NCI-H187 (cell line): ENCODE data around the gene DNAH1.

Source experiments
- DNase-seq, 2 experiments: peaks; one replicate each; lab custom pipeline; 2025; lab: John Stamatoyannopoulos, UW

The DNAH1 gene

DNA sequence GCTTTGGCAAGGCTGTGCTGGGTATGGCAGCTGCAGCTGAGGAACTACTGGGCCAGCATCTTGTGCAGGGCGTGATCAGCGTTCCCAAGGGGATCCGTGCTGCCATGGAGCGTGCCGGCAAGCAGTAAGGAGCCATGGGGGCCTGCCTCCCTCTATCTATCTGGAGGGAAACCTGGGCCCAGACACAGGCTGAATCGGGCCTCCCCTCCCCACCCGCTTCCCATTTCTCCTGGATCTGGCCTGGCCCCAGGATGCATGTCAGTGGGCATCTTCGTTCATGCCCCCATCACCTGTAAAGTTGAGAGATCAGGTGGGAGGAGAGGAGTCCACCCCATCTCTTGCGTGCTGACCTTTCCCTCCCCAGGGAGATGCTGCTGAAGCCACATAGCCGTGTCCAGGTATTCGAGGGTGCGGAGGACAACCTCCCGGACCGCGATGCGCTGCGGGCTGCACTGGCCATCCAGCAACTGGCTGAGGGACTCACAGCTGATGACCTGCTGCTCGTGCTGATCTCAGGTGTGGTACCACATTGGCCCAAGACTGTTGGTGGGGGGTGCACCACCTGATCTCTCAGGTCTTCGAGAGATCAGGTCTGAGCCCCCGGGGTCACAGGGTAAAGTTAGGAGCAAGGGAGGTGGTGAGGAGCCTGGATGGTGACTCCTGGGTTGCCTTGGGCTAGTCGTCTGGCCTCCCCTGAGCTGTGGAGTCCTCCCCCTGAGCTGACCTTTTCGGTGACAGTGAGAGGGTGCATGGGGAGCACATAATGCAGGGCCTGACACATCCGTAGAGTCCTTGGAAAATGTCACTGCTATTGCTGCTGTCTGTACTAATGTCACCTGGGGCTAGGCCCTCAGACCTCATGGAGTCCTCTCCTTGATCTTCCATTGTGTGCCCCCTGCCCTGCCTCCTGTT lies 25.3 kb upstream of the DNAH1 start:
- DNase-seq = no peak

DNA sequence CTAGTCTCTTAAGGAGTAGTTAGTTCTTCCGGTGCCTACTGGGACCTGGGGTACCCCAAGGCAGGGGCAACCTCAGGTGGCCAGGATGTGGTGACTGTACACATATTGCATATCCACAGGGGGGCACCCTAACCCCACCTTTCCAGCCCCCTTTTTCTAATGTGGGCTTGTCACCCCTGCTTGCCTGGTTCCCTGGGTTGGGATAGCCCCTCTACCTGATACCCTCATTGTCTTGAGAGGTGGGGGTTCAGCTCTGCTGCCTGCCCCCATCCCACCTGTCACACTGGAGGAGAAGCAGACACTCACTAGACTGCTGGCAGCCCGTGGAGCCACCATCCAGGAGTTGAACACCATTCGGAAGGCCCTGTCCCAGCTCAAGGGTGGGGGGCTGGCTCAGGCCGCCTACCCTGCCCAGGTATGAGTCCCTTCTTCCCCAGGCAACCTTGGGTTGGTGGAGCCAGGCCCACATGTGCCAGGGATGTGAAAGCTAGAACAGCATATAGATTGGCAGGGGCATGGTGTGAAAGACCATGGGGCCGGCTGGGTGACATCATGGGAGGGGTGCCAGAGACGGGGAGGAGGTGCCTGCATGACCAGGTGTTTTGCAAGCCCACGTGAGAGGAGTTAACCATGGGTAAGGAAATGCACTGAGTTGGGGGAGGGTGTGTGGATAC lies 24.5 kb upstream of the DNAH1 start:
- no peak for DNase-seq

DNA sequence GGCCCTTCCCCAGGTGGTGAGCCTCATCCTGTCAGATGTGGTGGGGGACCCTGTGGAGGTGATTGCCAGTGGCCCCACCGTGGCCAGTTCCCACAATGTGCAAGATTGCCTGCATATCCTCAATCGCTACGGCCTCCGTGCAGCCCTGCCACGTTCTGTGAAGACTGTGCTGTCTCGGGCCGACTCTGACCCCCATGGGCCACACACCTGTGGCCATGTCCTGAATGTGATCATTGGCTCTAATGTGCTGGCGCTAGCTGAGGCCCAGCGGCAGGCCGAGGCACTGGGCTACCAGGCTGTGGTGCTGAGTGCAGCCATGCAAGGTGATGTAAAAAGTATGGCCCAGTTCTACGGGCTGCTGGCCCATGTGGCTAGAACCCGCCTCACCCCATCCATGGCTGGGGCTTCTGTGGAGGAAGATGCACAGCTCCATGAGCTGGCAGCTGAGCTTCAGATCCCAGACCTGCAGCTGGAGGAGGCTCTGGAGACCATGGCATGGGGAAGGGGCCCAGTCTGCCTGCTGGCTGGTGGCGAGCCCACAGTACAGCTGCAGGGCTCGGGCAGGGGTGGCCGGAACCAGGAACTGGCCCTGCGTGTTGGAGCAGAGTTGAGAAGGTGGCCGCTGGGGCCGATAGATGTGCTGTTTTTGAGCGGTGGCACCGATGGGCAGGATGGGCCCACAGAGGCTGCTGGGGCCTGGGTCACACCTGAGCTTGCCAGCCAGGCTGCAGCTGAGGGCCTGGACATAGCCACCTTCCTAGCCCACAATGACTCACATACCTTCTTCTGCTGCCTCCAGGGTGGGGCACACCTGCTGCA lies 23.7 kb upstream of the DNAH1 start:
- DNase-seq = no peak

DNA sequence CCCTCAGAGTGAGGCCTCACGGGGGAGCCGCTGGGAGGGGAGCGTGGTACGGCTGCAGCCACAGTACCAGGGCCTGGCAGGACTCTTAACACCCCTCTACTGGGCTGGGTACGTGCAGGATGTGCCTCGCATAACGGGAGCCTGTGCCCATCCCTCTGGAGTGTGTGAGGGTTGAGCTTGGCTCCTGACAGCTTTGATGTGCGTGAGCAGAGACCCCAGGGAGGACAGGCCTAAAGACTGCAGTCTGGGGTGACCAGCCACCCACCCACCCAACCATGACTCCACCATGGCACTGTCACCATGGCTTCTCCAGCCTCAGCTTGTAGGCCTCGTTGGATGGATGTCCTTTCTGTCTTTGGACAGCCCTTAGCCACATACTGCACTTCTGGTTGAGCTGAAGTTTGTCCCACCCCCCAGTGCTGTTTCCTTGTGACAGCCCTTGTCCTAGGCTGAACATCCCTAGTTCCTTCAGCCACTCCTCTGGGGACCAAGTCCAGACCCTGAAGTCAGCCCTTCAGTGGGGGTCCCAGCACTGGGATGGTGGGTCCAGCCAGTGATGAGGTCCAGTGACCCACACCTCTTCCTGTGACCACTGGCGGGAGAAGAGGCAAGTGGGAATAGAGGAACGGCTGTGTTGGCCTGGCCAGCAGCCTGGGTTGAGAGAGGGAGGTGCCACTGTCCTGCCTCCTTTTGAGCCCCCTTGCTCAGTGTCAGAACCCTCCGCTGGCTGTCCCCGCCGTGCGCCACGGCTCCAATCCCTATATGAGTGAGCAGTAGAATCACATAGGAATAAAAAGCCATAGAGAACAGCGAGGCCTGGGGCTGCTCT lies 22.4 kb upstream of the DNAH1 start:
- DNase-seq = no peak

DNA sequence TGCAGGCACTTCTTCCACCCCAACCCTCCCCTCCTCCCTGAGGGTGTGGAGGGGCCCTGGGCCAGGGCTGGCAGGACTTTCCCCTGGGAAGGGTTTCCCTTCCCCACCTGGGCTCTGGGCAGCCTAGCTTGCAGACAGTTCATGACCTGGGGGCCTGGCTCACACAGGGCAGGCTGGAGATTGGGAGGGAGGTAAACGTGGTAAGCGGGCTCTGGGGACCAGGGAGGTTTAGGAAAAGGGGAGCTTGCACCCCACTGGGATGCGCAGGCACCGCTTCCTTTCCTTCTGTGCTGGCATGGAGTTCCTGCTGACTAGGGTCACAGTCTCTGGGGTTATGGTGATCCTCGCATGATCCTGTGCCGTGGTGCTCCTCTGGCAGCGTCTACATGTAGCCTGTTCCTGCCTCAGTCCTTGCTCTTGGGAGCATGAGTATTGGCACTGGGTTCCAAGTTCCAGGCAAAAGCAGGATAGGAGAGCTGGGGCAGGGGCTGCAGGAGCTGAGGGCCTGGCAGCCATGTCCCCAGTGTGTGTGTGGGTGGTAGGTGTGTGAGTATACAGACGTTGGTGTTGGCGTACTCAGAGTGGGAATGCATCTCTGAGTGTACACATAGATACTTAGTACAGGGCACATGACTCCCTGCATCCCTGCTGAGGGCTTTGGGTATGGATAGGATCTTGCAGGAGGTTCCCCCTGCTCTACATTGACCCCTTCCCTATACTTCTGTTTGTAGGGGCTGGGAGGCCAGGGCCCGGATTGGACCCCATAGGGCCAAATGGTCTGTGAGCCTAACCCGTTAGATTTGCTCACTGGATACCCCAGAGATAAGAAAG lies 21.6 kb upstream of the DNAH1 start:
- DNase-seq = no peak

DNA sequence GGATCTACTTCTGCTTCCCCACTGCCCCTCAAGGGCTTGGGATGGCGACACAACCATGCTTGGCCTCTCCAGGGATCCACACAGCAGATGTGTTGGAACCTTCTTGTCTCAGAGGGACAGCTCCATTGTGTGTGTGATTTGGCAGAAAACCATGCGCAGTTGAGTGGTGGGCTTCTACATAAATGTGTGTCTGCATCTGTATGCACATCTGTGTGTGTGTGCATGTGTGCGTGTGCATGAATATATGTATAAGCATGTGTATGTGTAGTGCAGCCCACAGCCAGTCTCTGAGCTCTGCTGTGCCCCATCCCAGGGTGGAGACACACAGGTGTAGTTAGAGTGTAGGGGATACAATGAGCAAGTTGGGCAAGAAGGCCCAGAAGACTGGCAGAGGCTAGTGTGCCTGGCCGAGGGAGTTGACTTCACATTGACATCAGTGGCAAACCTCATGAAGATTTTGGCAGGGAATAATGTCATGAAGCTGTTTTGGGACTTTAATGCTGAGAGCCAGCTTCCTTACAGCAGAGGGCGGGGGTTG lies 20.4 kb upstream of the DNAH1 start:
- DNase-seq = no peak

DNA sequence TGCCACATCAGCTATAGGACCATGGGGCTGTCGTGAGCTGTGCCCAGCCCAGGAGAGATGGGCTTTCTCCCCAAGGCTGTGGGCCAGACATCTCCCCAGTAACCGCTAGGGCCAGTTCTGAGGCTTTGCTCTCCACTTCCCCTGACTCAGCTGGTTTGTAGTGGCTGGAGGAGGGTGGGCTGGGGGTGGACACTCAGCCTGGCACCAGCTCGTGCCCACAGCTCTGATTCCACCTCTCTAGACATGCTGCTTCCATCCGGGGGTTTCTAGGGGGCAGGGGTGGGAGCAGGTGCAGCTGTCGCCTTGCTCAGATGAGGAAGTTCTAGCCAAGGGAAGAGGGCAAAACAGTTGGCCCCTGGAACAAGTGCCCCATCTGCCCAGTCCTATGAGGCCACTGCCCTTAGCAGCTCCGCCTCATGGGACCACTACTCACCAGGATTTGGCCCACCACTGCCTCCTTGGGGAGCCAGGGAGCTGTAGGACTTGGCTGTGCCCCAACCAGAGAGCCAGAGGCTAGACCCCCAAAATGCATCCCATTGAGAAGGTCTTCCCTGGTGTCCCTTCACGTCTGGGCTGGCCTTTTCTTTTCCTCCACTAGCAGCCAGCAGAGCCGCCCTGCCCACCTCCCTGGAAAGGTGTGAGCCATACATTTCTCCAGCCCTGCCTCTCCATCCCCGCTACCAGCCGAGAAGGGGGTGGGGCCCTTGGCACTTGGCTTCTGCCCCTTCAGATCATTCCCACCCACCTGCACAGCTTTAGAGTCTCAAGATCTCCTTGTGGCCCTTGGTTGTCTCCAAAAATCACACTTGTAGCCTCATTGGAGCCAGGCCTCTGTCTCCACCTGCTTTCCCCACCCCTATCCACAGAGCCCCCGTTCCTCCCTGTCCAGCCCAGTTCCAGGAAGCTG lies 18.6 kb upstream of the DNAH1 start:
- no peak for DNase-seq

DNA sequence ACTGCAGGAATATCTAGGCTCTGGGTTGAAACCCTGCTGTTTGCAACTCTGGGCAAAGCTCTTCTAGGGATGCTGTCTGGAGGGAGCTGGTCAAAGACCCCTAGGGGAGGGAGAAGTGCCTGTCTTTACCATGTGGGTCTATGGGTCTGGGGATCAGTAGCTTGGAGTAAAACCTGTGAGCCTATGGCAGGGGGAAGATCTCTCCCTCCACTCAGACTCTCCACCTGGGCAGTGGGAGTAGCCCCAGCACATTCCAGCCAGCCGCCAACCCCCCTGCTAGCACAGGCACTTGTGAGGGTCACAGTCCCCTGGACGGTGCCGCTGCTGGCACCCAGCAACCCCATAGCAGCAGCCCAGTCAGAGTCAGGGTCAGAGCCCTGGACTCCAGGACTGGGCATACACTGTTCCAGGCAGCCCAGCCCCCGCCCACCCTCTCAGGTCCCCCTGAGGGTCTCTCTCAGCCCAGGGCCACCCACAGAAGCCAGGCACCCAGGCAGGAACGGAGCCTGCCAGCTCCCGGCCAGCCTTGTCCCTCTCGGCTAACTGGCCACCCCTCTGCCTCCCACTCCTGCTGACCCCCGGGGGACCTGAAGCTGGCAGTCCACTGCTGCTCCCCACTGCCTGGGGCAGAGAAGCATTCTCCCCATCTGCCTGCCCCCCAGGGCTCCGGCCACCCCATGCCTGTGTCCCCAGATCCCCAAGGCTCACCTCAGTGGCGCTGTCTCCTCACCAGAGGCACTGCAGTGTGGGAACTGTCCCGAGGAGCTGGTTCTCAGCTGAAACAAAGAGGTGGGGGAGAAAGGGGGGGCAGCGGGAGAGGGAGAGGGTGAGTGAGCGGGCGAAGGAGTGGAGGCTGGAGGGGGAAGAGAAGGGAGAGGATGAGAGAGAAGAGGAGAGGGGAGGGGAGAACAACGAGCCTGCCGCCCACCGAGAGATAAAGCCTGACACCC lies 17.7 kb upstream of the DNAH1 start:
- DNase-seq = no peak

DNA sequence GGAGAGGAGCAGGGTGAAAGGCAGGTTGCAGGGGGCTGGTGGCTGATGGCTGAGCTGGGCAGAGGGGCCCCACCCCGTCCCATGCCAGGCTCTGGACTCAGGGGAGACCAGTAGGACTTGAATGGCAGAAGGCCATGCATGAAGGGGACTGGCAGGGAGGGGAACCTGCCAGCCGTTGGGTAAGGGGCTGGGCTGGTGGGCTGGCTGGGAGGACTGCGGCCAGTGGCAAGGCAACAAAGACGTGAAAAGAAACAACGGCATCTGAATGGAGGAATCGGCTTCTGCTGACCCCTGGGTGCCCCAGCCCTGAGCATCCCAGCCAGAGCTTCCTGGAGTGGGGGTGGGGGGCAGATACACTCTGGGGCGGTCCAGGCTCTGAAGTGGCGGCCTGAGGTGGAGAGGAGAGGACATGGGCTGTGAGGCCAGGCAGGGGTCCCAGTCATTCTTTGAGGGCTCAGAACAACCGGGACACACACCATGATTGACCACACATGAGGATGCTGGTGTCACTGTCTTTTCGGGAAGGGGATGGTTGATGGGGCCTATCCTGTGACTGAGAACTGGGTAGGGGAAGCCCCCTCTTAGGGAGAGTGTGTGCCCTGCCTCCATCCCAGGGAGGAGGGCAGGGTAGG lies 16.8 kb upstream of the DNAH1 start:
- DNase-seq = no peak

DNA sequence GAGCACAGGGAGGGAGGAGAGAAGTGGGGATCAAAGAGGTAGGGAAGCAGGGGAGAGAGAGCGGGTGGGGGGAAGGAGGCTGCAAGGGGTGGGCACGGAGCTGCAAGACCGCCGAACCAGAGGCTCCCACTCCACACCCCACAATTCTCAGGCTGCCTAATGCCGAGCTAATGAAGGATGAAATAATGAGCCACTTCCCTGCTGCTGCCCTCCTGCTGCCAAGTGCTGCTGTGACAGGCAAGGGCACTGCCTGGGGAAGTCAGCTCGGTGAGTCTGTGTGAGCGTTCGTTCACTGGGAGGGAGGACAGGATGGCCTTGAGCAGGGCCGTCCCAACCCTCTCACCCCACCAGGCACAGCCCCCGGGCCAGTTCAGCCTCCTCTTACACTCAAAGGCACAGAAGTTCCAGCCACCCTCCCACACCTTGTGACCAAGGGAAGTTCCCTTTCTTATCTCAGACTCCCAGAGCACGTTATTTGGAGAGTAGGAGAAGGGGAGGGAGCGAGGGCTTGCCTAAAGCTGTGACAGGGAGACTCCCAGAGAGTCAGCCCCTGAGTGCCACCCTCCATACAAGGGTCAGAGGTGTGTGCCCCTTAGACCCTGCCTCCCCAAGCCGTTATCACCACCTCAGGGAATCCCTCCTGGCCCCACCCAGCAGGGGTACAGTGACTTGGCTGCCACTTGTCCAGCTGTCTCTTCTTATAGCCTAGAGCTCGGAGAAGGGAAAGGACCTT lies 16.1 kb upstream of the DNAH1 start:
- DNase-seq = no peak

DNA sequence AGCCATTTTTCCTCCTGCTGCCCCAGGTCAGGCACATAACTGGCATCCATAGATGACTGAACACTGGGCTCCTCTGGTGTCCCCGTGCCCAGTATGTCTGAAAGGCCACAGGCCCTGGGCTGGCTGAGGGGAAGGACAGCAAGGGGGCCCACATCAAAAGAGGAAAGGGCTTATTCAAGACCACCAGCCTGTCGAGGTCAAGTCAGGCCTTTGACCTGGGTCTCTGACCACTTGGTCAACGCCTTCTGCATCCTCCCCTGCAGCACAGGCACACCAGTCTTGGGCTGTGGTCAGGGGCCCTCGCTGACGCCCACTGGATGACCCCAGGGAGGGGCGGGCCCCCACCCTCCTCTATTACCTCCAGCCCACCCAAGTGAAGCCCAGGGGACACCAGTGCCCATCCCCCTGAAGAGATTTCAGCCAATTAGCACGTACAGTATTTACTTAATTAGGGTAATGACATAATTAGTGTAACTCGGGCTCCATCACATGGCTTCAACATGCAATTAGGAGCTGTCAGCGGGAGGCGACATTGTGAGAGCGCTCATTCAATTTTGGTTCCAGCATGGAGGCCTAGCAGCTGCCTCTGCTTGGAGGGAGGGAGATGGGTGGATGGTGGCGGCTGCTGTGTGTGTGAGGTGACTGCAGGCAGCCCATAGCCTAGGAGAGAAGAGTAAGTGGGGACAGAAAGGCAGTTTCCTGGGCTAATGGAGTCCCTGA lies 13.5 kb upstream of the DNAH1 start:
- no peak for DNase-seq

DNA sequence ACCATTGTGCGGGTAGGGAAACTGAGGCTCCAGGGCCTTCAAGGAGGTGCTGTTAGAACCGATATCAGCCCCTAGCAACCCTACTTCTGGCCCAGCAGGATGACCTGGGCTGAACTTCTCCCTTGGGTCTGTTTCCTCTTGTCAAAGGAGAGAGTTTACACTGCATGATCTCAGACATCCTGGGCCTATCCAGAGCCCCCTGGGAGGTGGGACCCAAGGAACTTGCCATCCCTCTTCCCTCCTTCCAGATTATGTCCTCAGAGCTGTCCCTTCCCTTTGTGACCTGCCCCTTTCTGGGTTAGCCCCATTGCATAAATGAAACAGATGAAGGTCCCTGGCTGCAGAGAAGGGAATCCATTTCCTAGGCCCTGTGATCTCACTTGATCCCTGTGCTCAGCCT lies 12.3 kb upstream of the DNAH1 start:
- no peak for DNase-seq

DNA sequence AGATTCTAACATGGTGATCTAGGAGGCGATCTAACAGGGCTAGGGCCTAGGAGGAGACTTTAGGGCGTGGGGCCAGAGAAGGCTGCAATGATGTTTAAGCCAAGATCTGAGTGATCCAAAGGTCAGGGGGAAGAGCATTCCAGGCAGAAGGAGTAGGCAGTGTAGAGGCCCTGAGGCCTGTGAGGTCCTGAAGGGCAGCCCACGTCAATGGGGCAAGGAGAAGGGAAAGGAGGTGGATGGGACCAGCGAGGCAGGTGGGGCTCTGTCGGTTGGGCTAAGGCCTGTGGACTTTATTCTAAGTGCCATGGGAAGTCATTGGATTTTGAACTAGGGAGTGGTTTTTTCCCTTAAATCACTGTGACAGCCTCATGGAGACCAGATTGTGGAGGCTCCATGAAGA lies 10.2 kb upstream of the DNAH1 start:
- DNase-seq = no peak

DNA sequence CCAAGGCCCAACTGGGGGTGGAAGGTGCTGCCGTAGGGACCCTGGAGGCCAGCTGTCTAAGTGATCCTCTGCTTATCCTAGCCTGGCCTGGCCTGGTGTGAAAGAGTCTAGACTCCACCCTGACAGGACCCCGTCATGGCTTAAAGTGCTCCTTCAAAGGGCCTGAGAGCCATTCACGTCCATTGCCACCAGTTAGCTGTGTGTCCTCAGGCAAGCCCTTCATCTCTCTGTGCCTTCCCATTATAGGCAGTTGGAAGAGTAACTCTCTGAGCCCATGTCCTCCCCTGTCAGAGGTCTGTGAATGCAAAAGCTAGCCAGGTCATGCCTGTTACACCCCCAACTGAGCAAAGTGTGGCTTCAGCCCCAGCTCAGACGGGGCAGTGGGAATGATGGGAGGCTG lies 9.1 kb upstream of the DNAH1 start:
- DNase-seq = no peak

DNA sequence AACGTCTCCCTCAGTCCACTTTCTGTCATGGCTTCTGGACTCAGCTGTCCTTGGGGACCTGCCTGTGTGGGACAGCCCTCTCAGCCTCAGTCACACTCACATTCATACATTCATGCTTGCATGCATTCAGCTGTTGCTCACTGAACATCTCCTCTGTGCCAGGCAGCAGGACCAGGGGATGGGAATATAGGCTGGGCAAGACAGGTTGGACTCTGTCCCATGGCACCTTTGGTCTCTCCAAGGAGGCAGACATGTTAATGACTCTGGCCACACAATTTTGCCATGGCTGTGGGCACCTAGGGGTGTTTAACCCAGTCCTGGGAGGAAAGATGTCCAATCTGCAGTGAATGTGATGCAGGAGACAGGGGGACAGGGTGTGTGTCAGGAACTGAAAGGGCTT lies 7.8 kb upstream of the DNAH1 start:
- no peak for DNase-seq

DNA sequence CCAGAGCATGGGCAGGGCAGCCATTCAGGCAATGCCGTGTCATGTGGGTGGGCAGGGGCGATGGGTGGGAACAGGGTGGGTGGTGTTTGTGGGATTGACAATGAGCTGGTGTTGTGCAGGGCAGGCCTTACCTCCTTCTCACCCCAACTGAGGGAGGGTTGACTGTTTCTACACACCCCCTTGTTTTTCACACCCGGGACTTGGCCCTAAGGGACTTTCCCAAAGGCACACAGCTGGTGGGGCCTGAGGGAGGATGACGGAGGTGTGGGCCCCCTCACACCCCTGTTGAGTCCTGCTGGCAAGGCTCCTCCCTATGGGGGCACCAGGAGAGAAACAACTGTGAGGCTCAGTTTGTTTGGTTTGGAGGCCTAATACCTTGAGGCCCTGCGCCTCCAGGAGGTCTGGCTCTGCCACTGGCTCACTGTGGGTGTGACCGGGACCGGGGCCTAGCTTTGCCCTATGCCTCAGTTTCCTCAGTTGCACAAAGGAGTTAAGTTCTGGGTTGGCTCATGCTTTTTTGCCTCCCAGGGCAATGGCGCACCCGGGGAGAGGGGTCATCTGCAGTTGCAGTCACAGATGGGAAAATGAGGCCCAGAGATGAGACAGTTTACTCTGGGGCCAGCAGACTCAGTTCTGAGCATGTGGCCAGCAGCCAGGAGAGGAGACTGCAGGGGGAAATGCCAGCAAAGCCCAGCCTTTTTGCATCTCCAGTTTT lies 5.1 kb upstream of the DNAH1 start:
- no peak for DNase-seq
